ENCODE data around the gene LGALS8. TPM values are rescaled to one million over a fixed set of nuclear protein-coding genes. Genes with fewer than 3 reads are reported as not detected.
A peak's percentile ranks its signal among the peaks of the same experiment; 100 is the strongest.

The LGALS8 gene
- total RNA-seq, 5 donors from 2014 or later (not counting 1 experiment from before 2014, with no cell fraction given), result 106 to 147 (median 124) TPM

GRCh38 chr1:236552901-236553300 is 29.1 kb downstream of the LGALS8 start:
- Mint-ChIP-seq H3K27ac (no peak overlapping the region), H3K9me3 (no peaks in the 10 kb centered on the region), H3K4me3 (no peak overlapping the region), H3K27me3 (no peaks in the 10 kb centered on the region), H3K36me3 (peaks cover 67% of the 10 kb centered on the region), H3K4me1 (peaks cover 0 to 6% (median 0%) of the 10 kb centered on the region in 3 donors)
- Histone ChIP-seq H3K27ac (ENCODE audit: low read length) (no peak overlapping the region), H3K27me3 (replicated peaks in 1 of 2; ENCODE audit: control insufficient read depth in 2 of 2, extremely low read depth in 1 of 2, insufficient read depth in 2 of 2, low read length in 1 of 2) (no peaks in the 10 kb centered on the region), H3K4me3 (ENCODE audit: control insufficient read depth in 1 of 2, extremely low read depth in 1 of 2, low read length in 1 of 2) (no peak overlapping the region), H3K9me3 (no peaks in the 10 kb centered on the region), H3K36me3 (ENCODE audit: control insufficient read depth in 2 of 2, extremely low read depth in 1 of 2, insufficient read depth in 1 of 2, low read length in 1 of 2) (peaks cover 13 to 90% of the 10 kb centered on the region in 2 donors), H3K4me1 (ENCODE audit: control insufficient read depth in 1 of 2, extremely low read depth in 1 of 2, insufficient read depth in 2 of 2, low read length in 2 of 2) (no peaks in the 10 kb centered on the region)
- no CpG with 5 or more reads among the region's 1 CpG for WGBS (ENCODE audit: insufficient coverage)
- ATAC-seq (replicated peaks in 1 of 4) (no peak), DNase-seq (no peak)
- ChIA-PET CTCF (no interaction called here), POLR2A (no interaction called here)

GRCh38 chr1:236553370-236553769 is 29.6 kb downstream of the LGALS8 start:
- no peaks in the 10 kb centered on the region for H3K9me3 ChIP-seq
- no peaks in the 10 kb centered on the region for H3K4me1 ChIP-seq (ENCODE audit: control insufficient read depth in 1 of 2, extremely low read depth in 1 of 2, insufficient read depth in 2 of 2, low read length in 2 of 2)
- Mint-ChIP-seq H3K9me3 (no peaks in the 10 kb centered on the region), H3K27me3 (no peaks in the 10 kb centered on the region), H3K27ac (no peak overlapping the region), H3K36me3 (peaks cover 67% of the 10 kb centered on the region), H3K4me1 (peaks cover 0 to 6% (median 0%) of the 10 kb centered on the region in 3 donors), H3K4me3 (no peak overlapping the region)
- no peak for ATAC-seq (replicated peaks in 1 of 4)
- no peak for DNase-seq
- H3K36me3 ChIP-seq (ENCODE audit: control insufficient read depth in 2 of 2, extremely low read depth in 1 of 2, insufficient read depth in 1 of 2, low read length in 1 of 2), result peaks cover 13 to 90% of the 10 kb centered on the region in 2 donors
- 85% methylated on average over 6 of the region's 8 CpGs for WGBS (ENCODE audit: insufficient coverage)
- POLR2A ChIA-PET, result no interaction called here
- no peaks in the 10 kb centered on the region for H3K27me3 ChIP-seq (replicated peaks in 1 of 2; ENCODE audit: control insufficient read depth in 2 of 2, extremely low read depth in 1 of 2, insufficient read depth in 2 of 2, low read length in 1 of 2)
- no peak overlapping the region for H3K4me3 ChIP-seq (ENCODE audit: control insufficient read depth in 1 of 2, extremely low read depth in 1 of 2, low read length in 1 of 2)
- CTCF ChIA-PET, result no interaction called here
- no peak overlapping the region for H3K27ac ChIP-seq (ENCODE audit: low read length)

- H3K4me3 ChIP-seq (ENCODE audit: control insufficient read depth in 1 of 2, extremely low read depth in 1 of 2, low read length in 1 of 2), result no peak overlapping the region
- no peaks in the 10 kb centered on the region for H3K9me3 Mint-ChIP-seq
- no peak overlapping the region for H3K27ac Mint-ChIP-seq
- no peaks in the 10 kb centered on the region for H3K27me3 ChIP-seq (replicated peaks in 1 of 2; ENCODE audit: control insufficient read depth in 2 of 2, extremely low read depth in 1 of 2, insufficient read depth in 2 of 2, low read length in 1 of 2)
- POLR2A ChIA-PET, result no interaction called here
- ATAC-seq (replicated peaks in 1 of 4) (no peak), DNase-seq (no peak)
- no peak overlapping the region for H3K4me3 Mint-ChIP-seq
- H3K27me3 Mint-ChIP-seq, result no peaks in the 10 kb centered on the region
- peaks cover 56% of the 10 kb centered on the region for H3K36me3 Mint-ChIP-seq
- H3K4me1 ChIP-seq (ENCODE audit: control insufficient read depth in 1 of 2, extremely low read depth in 1 of 2, insufficient read depth in 2 of 2, low read length in 2 of 2), result no peaks in the 10 kb centered on the region
- H3K9me3 ChIP-seq, result no peaks in the 10 kb centered on the region
- H3K36me3 ChIP-seq (ENCODE audit: control insufficient read depth in 2 of 2, extremely low read depth in 1 of 2, insufficient read depth in 1 of 2, low read length in 1 of 2), result peaks cover 18 to 86% of the 10 kb centered on the region in 2 donors
- CTCF ChIA-PET, result no interaction called here
- H3K27ac ChIP-seq (ENCODE audit: low read length), result no peak overlapping the region
- 100% methylated on average over 3 of the region's 7 CpGs for WGBS (ENCODE audit: insufficient coverage)
- H3K4me1 Mint-ChIP-seq, result no peaks in the 10 kb centered on the region
These were observed 32.8 kb downstream of the LGALS8 start for GRCh38 chr1:236556606-236557005.

GRCh38 chr1:236558081-236558480 is 34.3 kb downstream of the LGALS8 start:
- no peaks in the 10 kb centered on the region for H3K4me1 ChIP-seq (ENCODE audit: control insufficient read depth in 1 of 2, extremely low read depth in 1 of 2, insufficient read depth in 2 of 2, low read length in 2 of 2)
- Mint-ChIP-seq H3K36me3 (peaks cover 56% of the 10 kb centered on the region), H3K4me1 (no peaks in the 10 kb centered on the region), H3K27ac (no peak overlapping the region), H3K27me3 (no peaks in the 10 kb centered on the region), H3K4me3 (no peak overlapping the region), H3K9me3 (no peaks in the 10 kb centered on the region)
- 100% methylated on average over 8 of the region's 9 CpGs for WGBS (ENCODE audit: insufficient coverage)
- H3K36me3 ChIP-seq (ENCODE audit: control insufficient read depth in 2 of 2, extremely low read depth in 1 of 2, insufficient read depth in 1 of 2, low read length in 1 of 2), result peaks cover 16 to 85% of the 10 kb centered on the region in 2 donors
- H3K27ac ChIP-seq (ENCODE audit: low read length), result no peak overlapping the region
- H3K27me3 ChIP-seq (replicated peaks in 1 of 2; ENCODE audit: control insufficient read depth in 2 of 2, extremely low read depth in 1 of 2, insufficient read depth in 2 of 2, low read length in 1 of 2), result no peaks in the 10 kb centered on the region
- POLR2A ChIA-PET, result interaction anchor here in 1 of 2 donors (0.6 to 0.7 kb wide), 3 partner anchors 9 to 1434 kb away, joined by 3 to 8 read pairs (median 5); no protein-coding TSS in a partner anchor
- no peaks in the 10 kb centered on the region for H3K9me3 ChIP-seq
- no peak overlapping the region for H3K4me3 ChIP-seq (ENCODE audit: control insufficient read depth in 1 of 2, extremely low read depth in 1 of 2, low read length in 1 of 2)
- no peak for ATAC-seq (replicated peaks in 1 of 4)
- CTCF ChIA-PET, result no interaction called here
- no peak for DNase-seq

- no CpG with 5 or more reads among the region's 3 CpGs for WGBS (ENCODE audit: insufficient coverage)
- Histone ChIP-seq H3K27me3 (replicated peaks in 1 of 2; ENCODE audit: control insufficient read depth in 2 of 2, extremely low read depth in 1 of 2, insufficient read depth in 2 of 2, low read length in 1 of 2) (no peaks in the 10 kb centered on the region), H3K9me3 (no peaks in the 10 kb centered on the region), H3K36me3 (ENCODE audit: control insufficient read depth in 2 of 2, extremely low read depth in 1 of 2, insufficient read depth in 1 of 2, low read length in 1 of 2) (peaks cover 16 to 85% of the 10 kb centered on the region in 2 donors), H3K4me3 (ENCODE audit: control insufficient read depth in 1 of 2, extremely low read depth in 1 of 2, low read length in 1 of 2) (no peak overlapping the region), H3K27ac (ENCODE audit: low read length) (no peak overlapping the region), H3K4me1 (ENCODE audit: control insufficient read depth in 1 of 2, extremely low read depth in 1 of 2, insufficient read depth in 2 of 2, low read length in 2 of 2) (no peaks in the 10 kb centered on the region)
- Mint-ChIP-seq H3K27me3 (no peaks in the 10 kb centered on the region), H3K4me3 (no peak overlapping the region), H3K4me1 (no peaks in the 10 kb centered on the region), H3K9me3 (no peaks in the 10 kb centered on the region), H3K36me3 (peaks cover 51% of the 10 kb centered on the region), H3K27ac (no peak overlapping the region)
- DNase-seq (no peak), ATAC-seq (replicated peaks in 1 of 4) (no peak)
- ChIA-PET CTCF (no interaction called here), POLR2A (interaction anchor here (0.6 kb wide), 3 partner anchors 9 to 68 kb away, joined by 3 to 5 read pairs (median 4); no protein-coding TSS in a partner anchor)
These were observed 35.1 kb downstream of the LGALS8 start for GRCh38 chr1:236558846-236559245.

- Histone ChIP-seq H3K27ac (ENCODE audit: low read length) (no peak overlapping the region), H3K4me3 (ENCODE audit: control insufficient read depth in 1 of 2, extremely low read depth in 1 of 2, low read length in 1 of 2) (no peak overlapping the region), H3K36me3 (ENCODE audit: control insufficient read depth in 2 of 2, extremely low read depth in 1 of 2, insufficient read depth in 1 of 2, low read length in 1 of 2) (peaks cover 21 to 91% of the 10 kb centered on the region in 2 donors), H3K9me3 (no peaks in the 10 kb centered on the region), H3K27me3 (replicated peaks in 1 of 2; ENCODE audit: control insufficient read depth in 2 of 2, extremely low read depth in 1 of 2, insufficient read depth in 2 of 2, low read length in 1 of 2) (no peaks in the 10 kb centered on the region), H3K4me1 (ENCODE audit: control insufficient read depth in 1 of 2, extremely low read depth in 1 of 2, insufficient read depth in 2 of 2, low read length in 2 of 2) (no peaks in the 10 kb centered on the region)
- Mint-ChIP-seq H3K9me3 (no peaks in the 10 kb centered on the region), H3K36me3 (peaks cover 57% of the 10 kb centered on the region), H3K4me3 (no peak overlapping the region), H3K4me1 (no peaks in the 10 kb centered on the region), H3K27me3 (no peaks in the 10 kb centered on the region), H3K27ac (peak overlapping the region in 1 of 2 donors; percentile 69)
- WGBS (ENCODE audit: insufficient coverage), result 93% methylated on average over 4 of the region's 7 CpGs
- ATAC-seq (replicated peaks in 1 of 4) (no peak), DNase-seq (no peak)
- CTCF ChIA-PET, result interaction anchor here in 1 of 2 donors (1.5 kb wide), 1 partner anchor 11 kb away, joined by 4 read pairs; no protein-coding TSS in a partner anchor
- POLR2A ChIA-PET, result no interaction called here
These were observed 36.5 kb downstream of the LGALS8 start for GRCh38 chr1:236560213-236560771.

All from T-cell (primary cell).